IMR-90 (cell line): ENCODE data around the gene TMEM163. TPM values are rescaled to one million over a fixed set of nuclear protein-coding genes. Genes with fewer than 3 reads are reported as not detected.

ENCODE experiments used
- ATAC-seq: fragments of 200-7000 bp; cut with Tn5 transposase; 2 replicates; pipeline ENCODE4 v1.9.1; 2020; ENCODE audit warnings: low read depth, mild to moderate bottlenecking, moderate library complexity
- BruUV-seq: library from RNA; stranded (reverse); fragments of 400-500 nt; replicated peaks from 2 replicates; lab custom pipeline; 2021; lab: Mats Ljungman, UMichigan
- CTCF ChIA-PET: fragments of 300-600 bp; formaldehyde crosslinking; extraction: SDS; loops from one replicate; lab custom pipeline; 2021; ENCODE audit warnings: antibody characterized with exemption; lab: Yijun Ruan, JAX
- POLR2A ChIA-PET: fragments of 300-600 bp; sonication (Branson Sonifier 250); formaldehyde crosslinking; loops from one replicate; lab custom pipeline; 2022; ENCODE audit warnings: antibody characterized with exemption; ENCODE audit not compliant: unreplicated experiment; lab: Charles Lee
- DNase-seq: peaks from one replicate; pipeline ENCODE4 v3.0.0; 2013
- H2AFZ ChIP-seq: replicated peaks from 2 replicates; pipeline ENCODE3; 2013; ENCODE audit warnings: low read length, mild to moderate bottlenecking; ENCODE audit not compliant: poor library complexity
- H2AK5ac ChIP-seq: 2 replicates; pipeline ENCODE4 v1.6.1; 2013; ENCODE audit warnings: low read depth, low read length, inconsistent platforms
- H2AK9ac ChIP-seq: replicated peaks from 2 replicates; pipeline ENCODE3; 2013; ENCODE audit warnings: mild to moderate bottlenecking, low read depth, low read length, moderate library complexity; ENCODE audit not compliant: poor library complexity
- H2BK120ac ChIP-seq: 2 replicates; pipeline ENCODE4 v1.6.1; 2013; ENCODE audit warnings: low read depth, low read length, inconsistent platforms
- H2BK15ac ChIP-seq: 3 replicates; pipeline ENCODE4 v1.6.1; 2013; ENCODE audit warnings: low read depth, low read length, inconsistent platforms
- H2BK20ac ChIP-seq: 2 replicates; pipeline ENCODE4 v1.6.1; 2013; ENCODE audit warnings: low read depth, mild to moderate bottlenecking, inconsistent platforms, low read length, moderate library complexity
- H2BK5ac ChIP-seq: 2 replicates; pipeline ENCODE4 v1.6.1; 2013; ENCODE audit warnings: mild to moderate bottlenecking, low read depth, low read length, inconsistent platforms; ENCODE audit not compliant: poor library complexity, severe bottlenecking
- H3K14ac ChIP-seq: replicated peaks from 2 replicates; pipeline ENCODE4 v1.6.1; 2013; ENCODE audit warnings: low read depth, low read length, inconsistent platforms
- H3K18ac ChIP-seq: 2 replicates; pipeline ENCODE4 v1.6.1; 2013; ENCODE audit warnings: low read depth, low read length, control low read depth
- H3K23ac ChIP-seq: 2 replicates; pipeline ENCODE4 v1.6.1; 2013; ENCODE audit warnings: low read depth, low read length, inconsistent platforms
- H3K27ac ChIP-seq: 2 replicates; pipeline ENCODE4 v1.5.1; 2013; ENCODE audit warnings: mild to moderate bottlenecking, control low read depth, low read length; ENCODE audit not compliant: insufficient read depth
- H3K27me3 ChIP-seq: 2 replicates; pipeline ENCODE4 v1.6.1; 2013; ENCODE audit warnings: low read length; ENCODE audit not compliant: control insufficient read depth, insufficient read depth
- H3K36me3 ChIP-seq: 2 replicates; pipeline ENCODE4 v1.6.1; 2013; ENCODE audit warnings: low read length, mixed read lengths; ENCODE audit not compliant: control insufficient read depth, insufficient read depth
- H3K4ac ChIP-seq: 2 replicates; pipeline ENCODE4 v1.6.1; 2013; ENCODE audit warnings: low read depth, low read length, inconsistent platforms
- H3K4me1 ChIP-seq: 2 replicates; pipeline ENCODE4 v1.6.1; 2013; ENCODE audit warnings: low read length, mixed read lengths; ENCODE audit not compliant: control insufficient read depth, insufficient read depth
- H3K4me2 ChIP-seq: 2 replicates; pipeline ENCODE4 v1.6.1; 2013; ENCODE audit warnings: low read depth, mild to moderate bottlenecking, control low read depth, low read length, moderate library complexity
- H3K4me3 ChIP-seq: 2 replicates; pipeline ENCODE4 v1.5.1; 2013; ENCODE audit warnings: low read depth, mild to moderate bottlenecking, control low read depth, low read length, moderate library complexity; ENCODE audit not compliant: insufficient read depth
- H3K56ac ChIP-seq: 2 replicates; pipeline ENCODE4 v1.6.1; 2013; ENCODE audit warnings: low read length, inconsistent platforms; ENCODE audit not compliant: insufficient read depth; ENCODE audit errors: extremely low read depth
- H3K79me1 ChIP-seq, 2 experiments: 2 replicates each; pipeline ENCODE4 v1.6.1; 2013; ENCODE audit warnings: low read length in 2 of 2, inconsistent platforms in 1 of 2, low read depth in 1 of 2
- H3K9ac ChIP-seq: 2 replicates; pipeline ENCODE4 v1.6.1; 2013; ENCODE audit warnings: low read depth, low read length, control low read depth
- H3K9me1 ChIP-seq: 2 replicates; pipeline ENCODE4 v1.6.1; 2013; ENCODE audit warnings: low read length, inconsistent platforms; ENCODE audit not compliant: insufficient read depth
- H3K9me3 ChIP-seq: 2 replicates; pipeline ENCODE4 v1.6.1; 2013; ENCODE audit warnings: low read length; ENCODE audit not compliant: control insufficient read depth, insufficient read depth
- H4K20me1 ChIP-seq: 2 replicates; pipeline ENCODE4 v1.6.1; 2013; ENCODE audit warnings: low read length, inconsistent platforms; ENCODE audit not compliant: insufficient read depth
- H4K5ac ChIP-seq: 2 replicates; pipeline ENCODE4 v1.6.1; 2013; ENCODE audit warnings: mild to moderate bottlenecking, low read depth, low read length, control low read depth
- H4K8ac ChIP-seq, 2 experiments: 2 replicates each; pipeline ENCODE4 v1.6.1; 2013; ENCODE audit warnings: low read depth in 2 of 2, low read length in 2 of 2, control low read depth in 1 of 2, inconsistent platforms in 1 of 2
- H4K91ac ChIP-seq: 2 replicates; pipeline ENCODE4 v1.6.1; 2013; ENCODE audit warnings: low read depth, low read length, inconsistent platforms; ENCODE audit not compliant: insufficient read depth
- BHLHE40 ChIP-seq: fragments of 150-350 bp; IDR thresholded peaks from 2 replicates; pipeline ENCODE4 v1.6.1; 2016; ENCODE audit warnings: mild to moderate bottlenecking, low read depth, low read length
- CEBPB ChIP-seq: IDR thresholded peaks from 2 replicates; pipeline ENCODE4 v1.6.1; 2012; ENCODE audit warnings: low read depth, low read length, improper control_type of control experiment
- CHD1 ChIP-seq: IDR thresholded peaks from 2 replicates; pipeline ENCODE4 v1.6.1; 2012; ENCODE audit warnings: low read depth, low read length, improper control_type of control experiment
- FOS ChIP-seq: fragments of 150-350 bp; IDR thresholded peaks from 2 replicates; pipeline ENCODE4 v1.6.1; 2016; ENCODE audit warnings: low read depth, low read length
- MAFK ChIP-seq: IDR thresholded peaks from 2 replicates; pipeline ENCODE4 v1.6.1; 2012; ENCODE audit warnings: low read depth, low read length, improper control_type of control experiment
- MAZ ChIP-seq: IDR thresholded peaks from 2 replicates; pipeline ENCODE4 v1.6.1; 2012; ENCODE audit warnings: low read depth, mild to moderate bottlenecking, low read length, improper control_type of control experiment, moderate library complexity, borderline replicate concordance
- MXI1 ChIP-seq: IDR thresholded peaks from 2 replicates; pipeline ENCODE4 v1.6.1; 2012; ENCODE audit warnings: low read depth, mild to moderate bottlenecking, low read length, moderate library complexity, borderline replicate concordance
- NFE2L2 ChIP-seq: fragments of 150-350 bp; IDR thresholded peaks from 2 replicates; pipeline ENCODE4 v1.6.1; 2016; ENCODE audit warnings: low read depth, mild to moderate bottlenecking, low read length
- RAD21 ChIP-seq: IDR thresholded peaks from 2 replicates; pipeline ENCODE4 v1.6.1; 2012; ENCODE audit warnings: low read length, improper control_type of control experiment
- RCOR1 ChIP-seq: IDR thresholded peaks from 2 replicates; pipeline ENCODE4 v1.6.1; 2012; ENCODE audit warnings: mild to moderate bottlenecking, low read length, improper control_type of control experiment; ENCODE audit not compliant: insufficient replicate concordance
- RFX5 ChIP-seq: IDR thresholded peaks from 2 replicates; pipeline ENCODE4 v1.8.0; 2012; ENCODE audit warnings: low read depth, mild to moderate bottlenecking, low read length, moderate library complexity
- SMC3 ChIP-seq: fragments of 150-350 bp; IDR thresholded peaks from 2 replicates; pipeline ENCODE4 v1.6.1; 2016; ENCODE audit warnings: low read depth, mild to moderate bottlenecking, antibody characterized with exemption, low read length, moderate library complexity
- WGBS, 2 experiments: methylation state at CpG; one replicate each; pipeline versions ENCODE4 v1.1.5 to v1.1.7; 2013; ENCODE audit warnings: missing lambda C conversion rate in 2 of 2; ENCODE audit not compliant: insufficient read length in 1 of 2; ENCODE audit errors: extremely low coverage in 2 of 2; 5-methylcytosine and 5-hydroxymethylcytosine counted together
- dilution Hi-C: fragments of 300-500 bp; cut with HindIII; formaldehyde crosslinking; loops from one replicate; pipeline ENCODE4 v1.14.3; 2018; ENCODE audit warnings: low sequenced_read_pairs; ENCODE audit not compliant: unreplicated experiment
- in situ Hi-C: fragments of 300-500 bp; cut with MboI; formaldehyde crosslinking; loops from 3 replicates; pipeline ENCODE4 v1.14.3; 2019; ENCODE audit warnings: low sequenced_read_pairs, inconsistent platforms, mixed read lengths
- intact Hi-C: fragments of 100-400 bp; cut with micrococcal nuclease; formaldehyde crosslinking; loops from 2 replicates; pipeline ENCODE4 v1.10.0; 2022
- polyA plus RNA-seq, 3 experiments: library from polyadenylated mRNA; depleted of rRNA; stranded (reverse); fragments of >200 nt; gene quantifications; 2 replicates each; pipeline ENCODE4 v1.2.3, GENCODE V29; 2012; ENCODE audit warnings: low replicate concordance in 1 of 3
- total RNA-seq: library from RNA; depleted of rRNA; stranded (reverse); fragments of >200 nt; gene quantifications from 2 replicates; pipeline ENCODE4 v1.2.3, GENCODE V29; 2012
- TF ChIP-seq, protein P1 (sequence below): fragments of 150-350 bp; IDR thresholded peaks from 2 replicates; pipeline ENCODE4 v1.6.1; 2017; ENCODE audit warnings: mild to moderate bottlenecking, antibody characterized with exemption, low read length, low read depth
- TF ChIP-seq, protein P2 (sequence below): fragments of 150-350 bp; IDR thresholded peaks from 2 replicates; pipeline ENCODE4 v1.6.1; 2016; ENCODE audit warnings: low read depth, mild to moderate bottlenecking, low read length, moderate library complexity, borderline replicate concordance
- TF ChIP-seq, protein P3 (sequence below): conservative IDR thresholded peaks from 2 replicates; pipeline ENCODE4 v1.5.1; 2012; ENCODE audit warnings: mild to moderate bottlenecking, low read depth, low read length, improper control_type of control experiment

The TMEM163 gene
- total and polyA plus RNA-seq, 2 of the 4 experiments (the other 2 are of a cell fraction), result not detected

DNA sequence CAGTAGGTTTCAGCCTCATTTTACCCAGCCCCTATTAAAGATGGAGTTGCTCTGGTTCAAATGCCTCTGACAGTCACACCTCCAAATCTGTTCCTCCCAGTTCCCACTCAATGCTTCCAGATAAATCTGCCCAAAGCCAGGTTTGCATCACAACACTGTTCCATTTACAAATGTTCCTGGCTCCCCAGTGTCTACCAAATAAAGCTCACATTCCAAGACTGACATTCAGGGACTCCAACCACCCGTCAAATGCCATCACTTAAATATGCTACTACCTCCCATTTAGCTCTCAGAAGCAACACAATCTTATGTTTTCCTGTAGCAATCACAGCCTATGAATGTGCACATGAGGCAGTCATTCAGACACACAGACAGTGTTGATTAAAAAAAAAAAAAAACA lies 127.3 kb downstream of the TMEM163 start:
- TF ChIP-seq CHD1 (no peak), RFX5 (no peak), NFE2L2 (no peak), RAD21 (no peak), MXI1 (no peak), FOS (no peak), SMC3 (no peak), MAZ (no peak), RCOR1 (no peak), CEBPB (no peak), BHLHE40 (no peak), MAFK (no peak)
- TF ChIP-seq, protein P1, sequence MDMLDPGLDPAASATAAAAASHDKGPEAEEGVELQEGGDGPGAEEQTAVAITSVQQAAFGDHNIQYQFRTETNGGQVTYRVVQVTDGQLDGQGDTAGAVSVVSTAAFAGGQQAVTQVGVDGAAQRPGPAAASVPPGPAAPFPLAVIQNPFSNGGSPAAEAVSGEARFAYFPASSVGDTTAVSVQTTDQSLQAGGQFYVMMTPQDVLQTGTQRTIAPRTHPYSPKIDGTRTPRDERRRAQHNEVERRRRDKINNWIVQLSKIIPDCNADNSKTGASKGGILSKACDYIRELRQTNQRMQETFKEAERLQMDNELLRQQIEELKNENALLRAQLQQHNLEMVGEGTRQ, result no peak
- TF ChIP-seq, protein P2, sequence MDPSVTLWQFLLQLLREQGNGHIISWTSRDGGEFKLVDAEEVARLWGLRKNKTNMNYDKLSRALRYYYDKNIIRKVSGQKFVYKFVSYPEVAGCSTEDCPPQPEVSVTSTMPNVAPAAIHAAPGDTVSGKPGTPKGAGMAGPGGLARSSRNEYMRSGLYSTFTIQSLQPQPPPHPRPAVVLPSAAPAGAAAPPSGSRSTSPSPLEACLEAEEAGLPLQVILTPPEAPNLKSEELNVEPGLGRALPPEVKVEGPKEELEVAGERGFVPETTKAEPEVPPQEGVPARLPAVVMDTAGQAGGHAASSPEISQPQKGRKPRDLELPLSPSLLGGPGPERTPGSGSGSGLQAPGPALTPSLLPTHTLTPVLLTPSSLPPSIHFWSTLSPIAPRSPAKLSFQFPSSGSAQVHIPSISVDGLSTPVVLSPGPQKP, result no peak
- TF ChIP-seq, protein P3, sequence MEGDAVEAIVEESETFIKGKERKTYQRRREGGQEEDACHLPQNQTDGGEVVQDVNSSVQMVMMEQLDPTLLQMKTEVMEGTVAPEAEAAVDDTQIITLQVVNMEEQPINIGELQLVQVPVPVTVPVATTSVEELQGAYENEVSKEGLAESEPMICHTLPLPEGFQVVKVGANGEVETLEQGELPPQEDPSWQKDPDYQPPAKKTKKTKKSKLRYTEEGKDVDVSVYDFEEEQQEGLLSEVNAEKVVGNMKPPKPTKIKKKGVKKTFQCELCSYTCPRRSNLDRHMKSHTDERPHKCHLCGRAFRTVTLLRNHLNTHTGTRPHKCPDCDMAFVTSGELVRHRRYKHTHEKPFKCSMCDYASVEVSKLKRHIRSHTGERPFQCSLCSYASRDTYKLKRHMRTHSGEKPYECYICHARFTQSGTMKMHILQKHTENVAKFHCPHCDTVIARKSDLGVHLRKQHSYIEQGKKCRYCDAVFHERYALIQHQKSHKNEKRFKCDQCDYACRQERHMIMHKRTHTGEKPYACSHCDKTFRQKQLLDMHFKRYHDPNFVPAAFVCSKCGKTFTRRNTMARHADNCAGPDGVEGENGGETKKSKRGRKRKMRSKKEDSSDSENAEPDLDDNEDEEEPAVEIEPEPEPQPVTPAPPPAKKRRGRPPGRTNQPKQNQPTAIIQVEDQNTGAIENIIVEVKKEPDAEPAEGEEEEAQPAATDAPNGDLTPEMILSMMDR, result no peak
- no peak overlapping the region for H3K18ac ChIP-seq
- WGBS, 2 experiments, result no CpG with 5 or more reads among the region's 1 CpG
- in situ Hi-C loops (no loop called here), intact Hi-C loops (no loop called here), dilution Hi-C loops (no loop called here)
- BruUV-seq, result no TSS peak
- H3K79me1 ChIP-seq, result no peaks in the 10 kb centered on the region
- H3K14ac ChIP-seq, result no peak overlapping the region
- ChIA-PET CTCF (no interaction called here), POLR2A (no interaction called here)
- no peak overlapping the region for H3K9ac ChIP-seq
- no peak overlapping the region for H2AK5ac ChIP-seq
- no peaks in the 10 kb centered on the region for H3K4me1 ChIP-seq
- H2AFZ ChIP-seq, result no peak overlapping the region
- H2BK5ac ChIP-seq, result no peak overlapping the region
- H3K27ac ChIP-seq, result no peak overlapping the region
- H3K9me3 ChIP-seq, result peaks cover 2% of the 10 kb centered on the region
- no peak overlapping the region for H3K4me3 ChIP-seq
- H4K91ac ChIP-seq, result no peak overlapping the region
- H4K5ac ChIP-seq, result no peak overlapping the region
- no peak overlapping the region for H2BK15ac ChIP-seq
- H3K4me2 ChIP-seq, result no peak overlapping the region
- no peak overlapping the region for H2BK20ac ChIP-seq
- no peaks in the 10 kb centered on the region for H3K36me3 ChIP-seq
- H3K56ac ChIP-seq, result no peak overlapping the region
- H3K9me1 ChIP-seq, result no peaks in the 10 kb centered on the region
- no peaks in the 10 kb centered on the region for H3K27me3 ChIP-seq
- H3K4ac ChIP-seq, result no peak overlapping the region
- no peak for ATAC-seq
- no peak overlapping the region for H2AK9ac ChIP-seq
- H3K23ac ChIP-seq, result no peak overlapping the region
- no peak overlapping the region for H4K8ac ChIP-seq
- no peak overlapping the region for H2BK120ac ChIP-seq
- no peak for DNase-seq
- H4K20me1 ChIP-seq, result no peaks in the 10 kb centered on the region
